ENCODE measurements around the gene RACK1. TPM values are rescaled to one million over a fixed set of nuclear protein-coding genes. Genes with fewer than 3 reads are reported as not detected.

Gene RACK1
- total RNA-seq, 4 donors from 2014 or later: 1,597 to 2,011 (median 1,911) TPM

- TF ChIP-seq CTCF (IDR thresholded peaks at IDR 0.05; ENCODE audit: low read depth): no peak
Measured at GRCh38 chr5:181199881-181200638, 43.6 kb downstream of the RACK1 start.

- TF ChIP-seq CTCF (IDR thresholded peaks at IDR 0.05; ENCODE audit: low read depth): no peak
Measured at GRCh38 chr5:181198905-181199519, 44.7 kb downstream of the RACK1 start.

- no peak for TF ChIP-seq CTCF (IDR thresholded peaks at IDR 0.05; ENCODE audit: low read depth)
Measured at GRCh38 chr5:181198106-181198685, 45.5 kb downstream of the RACK1 start.

GRCh38 chr5:181197326-181197951, 46.3 kb downstream of the RACK1 start:
- TF ChIP-seq CTCF (IDR thresholded peaks at IDR 0.05; ENCODE audit: low read depth): no peak

GRCh38 chr5:181195249-181195761, 48.4 kb downstream of the RACK1 start:
- TF ChIP-seq CTCF (IDR thresholded peaks at IDR 0.05; ENCODE audit: low read depth): no peak

GRCh38 chr5:181194489-181195248, 49.0 kb downstream of the RACK1 start:
- TF ChIP-seq CTCF (IDR thresholded peaks at IDR 0.05; ENCODE audit: low read depth): no peak
